Stomach (tissue), 9 donors: ENCODE data around the gene RREB1. TPM values are rescaled to one million over a fixed set of nuclear protein-coding genes. Genes with fewer than 3 reads are reported as not detected.

Source experiments
- DNase-seq, 2 donors: peaks; one replicate each; pipeline versions ENCODE4 v3.0.0 to v3.0.0-alpha.2; 2013 to 2019
- H3K27ac ChIP-seq, 5 donors: fragments of 200-600 bp in 4 of 5; sonication (generic) in 4 of 5; one replicate each; pipeline ENCODE4 v1.5.1; 2013 to 2019; ENCODE audit warnings: mild to moderate bottlenecking in 1 of 5, moderate library complexity in 1 of 5
- H3K27me3 ChIP-seq, 3 donors: fragments of 200-600 bp; sonication (generic); one replicate each; pipeline ENCODE4 v1.5.1; 2017 to 2019; ENCODE audit warnings: mixed run types in 1 of 3
- H3K36me3 ChIP-seq, 4 donors: fragments of 200-600 bp; sonication (generic); 1 replicate in 3 of 4; 2 replicates in 1 of 4; pipeline ENCODE4 v1.5.1; 2016 to 2019
- H3K4me1 ChIP-seq, 4 donors: fragments of 200-600 bp; sonication (generic); one replicate each; pipeline ENCODE4 v1.5.1; 2016 to 2019
- H3K4me3 ChIP-seq, 4 donors: fragments of 200-600 bp; sonication (generic) in 3 of 4; one replicate each; pipeline ENCODE4 v1.5.1; 2016 to 2019; ENCODE audit warnings: mild to moderate bottlenecking in 1 of 4
- H3K9me3 ChIP-seq, 4 donors: fragments of 200-600 bp; sonication (generic); one replicate each; pipeline ENCODE4 v1.5.1; 2016 to 2019
- EP300 ChIP-seq: sonication (generic); formaldehyde crosslinking; IDR thresholded peaks from one replicate; pipeline ENCODE4 v1.6.1; 2017; ENCODE audit warnings: antibody characterized with exemption
- POLR2A ChIP-seq, 4 donors: fragments of 450-650 bp; IDR thresholded peaks; one replicate each; pipeline ENCODE4 v1.6.1; 2016; ENCODE audit warnings: antibody characterized with exemption in 4 of 4, control low read depth in 2 of 4, mild to moderate bottlenecking in 1 of 4, moderate library complexity in 1 of 4
- POLR2AphosphoS5 ChIP-seq, 3 donors: sonication (generic); formaldehyde crosslinking; IDR thresholded peaks; one replicate each; pipeline ENCODE4 v1.6.1; 2016; ENCODE audit warnings: antibody characterized with exemption in 3 of 3
- WGBS, 5 donors: extraction: QIAGEN DNeasy Blood & Tissue Kit in 3 of 5; methylation state at CpG; one replicate each; pipeline versions ENCODE4 v1.1.5 to v1.1.7; 2013 to 2018; 5-methylcytosine and 5-hydroxymethylcytosine counted together
- intact Hi-C: fragments of 100-400 bp; cut with DNase I; formaldehyde crosslinking; loops from one replicate; pipeline ENCODE4 v1.15.1; 2023; ENCODE audit warnings: low total_unique reads
- polyA plus RNA-seq, 3 donors: library from polyadenylated mRNA; stranded (reverse); fragments of 200-250 nt; gene quantifications; one replicate each; pipeline ENCODE4 v1.2.3, GENCODE V29; 2013
- total RNA-seq, 5 donors: library from RNA; depleted of rRNA; stranded (reverse); fragments of >200 nt; gene quantifications; one replicate each; pipeline versions ENCODE4 v1.1.0 to v1.2.3, GENCODE V29; 2014 to 2016
- TF ChIP-seq, protein P1 (sequence below), 7 experiments: fragments of 450-650 bp in 4 of 7; fragments of 200-600 bp in 3 of 7; sonication (generic) in 3 of 7; IDR thresholded peaks; one replicate each; pipeline ENCODE4 v1.5.1; 2016 to 2019; ENCODE audit warnings: antibody characterized with exemption in 7 of 7, control low read depth in 2 of 7, mild to moderate bottlenecking in 1 of 7
- donor health status: healthy with polysubstance abuse.
- donor health status: Bipolar disorder and iron deficiency.
- donor health status: healthy.

Gene RREB1
- total and polyA plus RNA-seq, 8 donors, result 4.0 to 125 (median 45.3) TPM

DNA sequence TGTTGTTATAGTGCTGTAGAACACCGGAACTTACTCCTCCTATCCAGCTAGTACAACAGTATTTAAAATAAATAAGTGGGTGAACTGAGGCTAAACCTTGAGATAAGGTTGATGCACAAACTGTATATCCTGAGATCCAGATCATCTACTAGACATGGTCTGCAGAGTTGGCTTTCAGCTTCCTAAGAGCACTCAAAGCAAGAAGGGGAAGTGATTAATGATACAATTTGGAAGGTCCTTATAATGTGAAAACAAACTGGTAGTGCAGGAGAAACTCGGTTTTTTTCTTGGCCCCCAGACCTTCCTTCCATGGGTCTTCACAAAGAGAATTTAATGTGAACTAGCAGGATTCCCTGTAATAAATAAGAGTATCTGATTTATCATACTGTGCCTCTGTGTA lies 27.4 kb upstream of the RREB1 start:
- no peaks in the 10 kb centered on the region for H3K36me3 ChIP-seq
- H3K4me3 ChIP-seq, result no peak overlapping the region
- no peaks in the 10 kb centered on the region for H3K4me1 ChIP-seq
- no peaks in the 10 kb centered on the region for H3K27me3 ChIP-seq
- H3K27ac ChIP-seq, result no peak overlapping the region
- intact Hi-C loops, result no loop called here
- TF ChIP-seq POLR2A (IDR thresholded peaks at IDR 0.05), result no peak
- TF ChIP-seq, protein P1, sequence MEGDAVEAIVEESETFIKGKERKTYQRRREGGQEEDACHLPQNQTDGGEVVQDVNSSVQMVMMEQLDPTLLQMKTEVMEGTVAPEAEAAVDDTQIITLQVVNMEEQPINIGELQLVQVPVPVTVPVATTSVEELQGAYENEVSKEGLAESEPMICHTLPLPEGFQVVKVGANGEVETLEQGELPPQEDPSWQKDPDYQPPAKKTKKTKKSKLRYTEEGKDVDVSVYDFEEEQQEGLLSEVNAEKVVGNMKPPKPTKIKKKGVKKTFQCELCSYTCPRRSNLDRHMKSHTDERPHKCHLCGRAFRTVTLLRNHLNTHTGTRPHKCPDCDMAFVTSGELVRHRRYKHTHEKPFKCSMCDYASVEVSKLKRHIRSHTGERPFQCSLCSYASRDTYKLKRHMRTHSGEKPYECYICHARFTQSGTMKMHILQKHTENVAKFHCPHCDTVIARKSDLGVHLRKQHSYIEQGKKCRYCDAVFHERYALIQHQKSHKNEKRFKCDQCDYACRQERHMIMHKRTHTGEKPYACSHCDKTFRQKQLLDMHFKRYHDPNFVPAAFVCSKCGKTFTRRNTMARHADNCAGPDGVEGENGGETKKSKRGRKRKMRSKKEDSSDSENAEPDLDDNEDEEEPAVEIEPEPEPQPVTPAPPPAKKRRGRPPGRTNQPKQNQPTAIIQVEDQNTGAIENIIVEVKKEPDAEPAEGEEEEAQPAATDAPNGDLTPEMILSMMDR (IDR thresholded peaks at IDR 0.05), result no peak
- TF ChIP-seq EP300, result no peak
- no peak for TF ChIP-seq POLR2AphosphoS5 (IDR thresholded peaks at IDR 0.05)
- WGBS, 5 donors, result 59 to 68% (median 61%) methylated on average over 2 of the region's 2 CpGs
- H3K9me3 ChIP-seq, result no peaks in the 10 kb centered on the region
- DNase-seq, result no peak

GRCh38 chr6:7085911-7086310 lies 21.9 kb upstream of the RREB1 start:
- intact Hi-C loops, result no loop called here
- peak; percentile 51 to 63 for DNase-seq
- Histone ChIP-seq H3K4me1 (peaks cover 14 to 19% (median 17%) of the 10 kb centered on the region in 4 donors), H3K9me3 (no peaks in the 10 kb centered on the region), H3K36me3 (no peaks in the 10 kb centered on the region), H3K4me3 (no peak overlapping the region), H3K27me3 (no peaks in the 10 kb centered on the region), H3K27ac (peak overlapping the region in 3 of 5 donors; percentile 41 to 82 (median 66))
- WGBS, 5 donors, result 90 to 100% (median 91%) methylated on average over 1 of the region's 1 CpG
- no peak for TF ChIP-seq POLR2AphosphoS5 (IDR thresholded peaks at IDR 0.05)
- TF ChIP-seq EP300, result no peak
- TF ChIP-seq, protein P1 (IDR thresholded peaks at IDR 0.05), result no peak
- no peak for TF ChIP-seq POLR2A (IDR thresholded peaks at IDR 0.05)

DNA sequence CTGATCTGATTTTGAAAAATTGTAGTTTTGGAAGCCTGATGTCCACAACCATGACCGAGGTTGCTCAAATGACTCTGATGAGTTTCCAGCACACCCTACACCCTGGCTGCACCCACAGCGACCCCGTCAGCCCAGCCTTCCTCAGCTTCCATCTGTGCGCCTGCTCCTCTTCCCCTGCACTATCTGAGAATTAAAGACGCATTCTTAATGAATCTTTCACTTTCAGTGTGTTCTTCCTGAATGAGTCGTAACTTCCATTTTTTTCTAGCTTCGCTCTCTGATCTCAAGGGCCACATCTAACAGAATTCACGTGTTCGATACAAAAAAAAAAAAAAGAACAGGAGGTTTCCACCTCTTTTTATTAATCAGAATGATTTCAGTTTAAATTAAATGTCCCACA lies 21.3 kb upstream of the RREB1 start:
- H3K27ac ChIP-seq, result peak overlapping the region; percentile 41 to 82 (median 66)
- H3K36me3 ChIP-seq, result no peaks in the 10 kb centered on the region
- TF ChIP-seq, protein P1 (IDR thresholded peaks at IDR 0.05), result peak in 1 of 7 experiments; percentile 5
- no peak for TF ChIP-seq POLR2AphosphoS5 (IDR thresholded peaks at IDR 0.05)
- WGBS, 5 donors, result 22 to 46% (median 29%) methylated on average over 9 of the region's 9 CpGs
- H3K4me1 ChIP-seq, result peaks cover 14 to 19% (median 17%) of the 10 kb centered on the region in 4 donors
- intact Hi-C loops, result no loop called here
- no peaks in the 10 kb centered on the region for H3K9me3 ChIP-seq
- H3K4me3 ChIP-seq, result peak overlapping the region; percentile 18 to 41 (median 30)
- DNase-seq, result peak; percentile 33 to 37
- no peaks in the 10 kb centered on the region for H3K27me3 ChIP-seq

DNA sequence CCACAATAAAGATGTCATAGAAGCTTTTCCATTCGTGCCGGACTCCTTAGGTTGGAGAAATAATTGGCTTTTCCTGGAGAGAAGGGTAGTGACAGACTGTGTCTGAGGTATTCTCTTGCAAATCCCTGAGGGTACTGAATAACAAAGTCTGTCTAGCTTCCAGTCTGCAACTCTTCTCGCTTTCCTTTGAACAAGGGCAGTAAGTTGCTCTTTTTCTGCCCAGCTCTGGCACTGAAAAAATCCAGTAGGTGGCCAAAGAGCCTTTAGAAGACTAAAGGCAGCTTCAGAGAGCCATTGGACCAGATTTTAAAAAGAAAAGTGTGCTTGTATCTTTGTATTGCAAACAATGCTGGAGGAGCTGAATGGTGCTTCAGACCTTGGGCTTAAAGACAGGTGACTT lies 20.7 kb upstream of the RREB1 start:
- Histone ChIP-seq H3K9me3 (no peaks in the 10 kb centered on the region), H3K4me3 (peak overlapping the region; percentile 18 to 41 (median 30)), H3K4me1 (peaks cover 14 to 19% (median 17%) of the 10 kb centered on the region in 4 donors), H3K36me3 (no peaks in the 10 kb centered on the region), H3K27ac (peak overlapping the region in 4 of 5 donors; percentile 41 to 82 (median 55)), H3K27me3 (no peaks in the 10 kb centered on the region)
- intact Hi-C loops, result no loop called here
- 24 to 48% (median 40%) methylated on average over 3 of the region's 3 CpGs for WGBS, 5 donors
- DNase-seq, result no peak
- no peak for TF ChIP-seq EP300
- TF ChIP-seq, protein P1 (IDR thresholded peaks at IDR 0.05), result peak in 2 of 7 experiments; percentile 11 to 26
- TF ChIP-seq POLR2A (IDR thresholded peaks at IDR 0.05), result no peak
